GM19239 (cell line): ENCODE data around the gene MAN2B1.
"Not testable (repeated sequence)": the region's sequence is repeated elsewhere in the genome, so short reads cannot be mapped to it uniquely, and the experiment has no call there.

Experiments
- DNase-seq: peaks from one replicate; pipeline ENCODE4 v3.0.0; 2011; ENCODE audit warnings: low spot score; ENCODE audit not compliant: insufficient read length
- FAIRE-seq: peaks from 2 replicates; lab custom pipeline; 2011; peaks lifted over from hg19 to GRCh38; lab: Jason Lieb, UNC

Gene MAN2B1

GRCh38 chr19:12628040-12629022 is 38.2 kb downstream of the MAN2B1 start:
- no peak for FAIRE-seq

DNA sequence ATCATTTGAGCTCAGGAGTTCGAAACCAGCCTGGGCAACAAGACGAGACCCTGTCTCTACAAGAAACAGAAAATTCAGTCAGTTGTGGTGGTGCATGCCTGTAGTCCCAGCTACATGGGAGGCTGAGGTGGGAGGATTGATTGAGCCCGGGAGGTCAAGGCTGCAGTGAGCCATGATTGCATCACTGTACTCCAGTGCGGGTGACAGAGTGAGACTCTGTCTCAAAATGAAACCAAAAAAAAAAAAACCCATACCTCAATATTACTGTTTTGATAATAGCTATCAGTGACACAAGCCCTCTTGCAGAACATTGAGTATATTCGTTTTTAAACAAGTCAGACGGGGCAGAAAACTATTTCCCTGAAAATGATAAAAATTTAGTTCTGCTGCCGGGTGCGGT is 39.6 kb downstream of the MAN2B1 start:
- DNase-seq (no peak), FAIRE-seq (no peak)

More at GRCh38 chr19:12628040-12629022, 38.2 kb downstream of the MAN2B1 start:
- DNase-seq: no peak

DNA sequence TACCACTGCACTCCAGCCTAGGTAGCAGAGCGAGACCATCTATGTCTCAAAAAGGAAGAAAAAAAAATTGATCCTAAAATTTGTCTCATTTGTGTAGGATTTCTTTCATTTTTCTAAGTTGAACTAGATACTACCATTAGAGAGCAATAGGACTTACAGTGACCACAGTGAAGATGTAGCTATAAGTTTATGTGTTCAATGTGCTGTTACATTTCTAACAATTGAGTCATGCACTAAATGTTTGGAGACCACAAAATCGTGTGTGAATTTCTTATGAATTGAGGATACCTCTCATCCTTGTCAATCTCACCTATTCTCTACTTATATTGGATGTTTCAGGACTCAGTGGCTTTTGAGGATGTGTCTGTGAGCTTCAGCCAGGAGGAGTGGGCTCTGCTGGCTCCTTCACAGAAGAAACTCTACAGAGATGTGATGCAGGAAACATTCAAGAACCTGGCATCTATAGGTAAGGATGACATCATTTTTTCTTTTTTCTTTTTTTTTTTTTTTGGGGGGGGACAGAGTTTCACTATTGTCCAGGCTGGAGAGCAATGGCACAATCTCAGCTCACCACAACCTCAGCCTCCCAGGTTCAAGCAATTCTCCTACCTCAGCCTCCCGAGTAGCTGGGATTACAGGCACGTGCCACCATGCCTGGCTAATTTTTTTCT is 43.0 kb downstream of the MAN2B1 start:
- DNase-seq (no peak), FAIRE-seq (no peak)

DNA sequence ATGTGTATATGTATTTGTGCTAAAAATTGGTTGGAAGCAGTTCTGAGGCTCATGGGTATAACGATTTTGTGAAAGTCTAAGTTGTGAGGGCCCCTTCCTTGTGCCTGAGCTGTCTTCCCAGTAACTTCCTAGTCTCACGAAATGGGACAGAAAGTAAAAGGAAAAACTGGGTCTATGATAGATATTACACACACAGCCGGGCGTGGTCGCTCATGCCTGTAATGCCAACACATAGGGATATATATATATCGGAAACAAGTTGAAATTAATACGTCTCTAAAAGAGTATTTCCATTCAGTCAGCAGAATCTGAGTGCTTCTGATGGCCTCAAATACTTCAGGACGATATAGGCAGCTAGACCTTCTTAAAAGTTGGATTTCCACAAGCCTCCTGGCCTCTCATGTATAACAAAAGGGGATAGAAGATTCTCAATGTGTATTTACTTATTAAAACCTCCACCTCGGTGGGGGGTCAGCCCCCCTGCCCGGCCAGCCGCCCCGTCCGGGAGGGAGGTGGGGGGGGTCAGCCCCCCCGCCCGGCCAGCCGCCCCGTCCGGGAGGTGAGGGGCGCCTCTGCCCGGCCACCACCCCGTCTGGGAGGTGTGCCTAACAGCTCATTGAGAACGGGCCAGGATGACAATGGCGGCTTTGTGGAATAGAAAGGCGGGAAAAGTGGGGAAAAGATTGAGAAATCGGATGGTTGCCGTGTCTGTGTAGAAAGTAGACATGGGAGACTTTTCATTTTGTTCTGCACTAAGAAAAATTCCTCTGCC is 45.1 kb downstream of the MAN2B1 start:
- DNase-seq, FAIRE-seq: not testable (repeated sequence)

- FAIRE-seq (no peak), DNase-seq (no peak)
Measured at GRCh38 chr19:12617646-12618045, 48.9 kb downstream of the MAN2B1 start.

GRCh38 chr19:12611361-12611699 is 55.2 kb downstream of the MAN2B1 start:
- no peak for DNase-seq
- FAIRE-seq: no peak

DNA sequence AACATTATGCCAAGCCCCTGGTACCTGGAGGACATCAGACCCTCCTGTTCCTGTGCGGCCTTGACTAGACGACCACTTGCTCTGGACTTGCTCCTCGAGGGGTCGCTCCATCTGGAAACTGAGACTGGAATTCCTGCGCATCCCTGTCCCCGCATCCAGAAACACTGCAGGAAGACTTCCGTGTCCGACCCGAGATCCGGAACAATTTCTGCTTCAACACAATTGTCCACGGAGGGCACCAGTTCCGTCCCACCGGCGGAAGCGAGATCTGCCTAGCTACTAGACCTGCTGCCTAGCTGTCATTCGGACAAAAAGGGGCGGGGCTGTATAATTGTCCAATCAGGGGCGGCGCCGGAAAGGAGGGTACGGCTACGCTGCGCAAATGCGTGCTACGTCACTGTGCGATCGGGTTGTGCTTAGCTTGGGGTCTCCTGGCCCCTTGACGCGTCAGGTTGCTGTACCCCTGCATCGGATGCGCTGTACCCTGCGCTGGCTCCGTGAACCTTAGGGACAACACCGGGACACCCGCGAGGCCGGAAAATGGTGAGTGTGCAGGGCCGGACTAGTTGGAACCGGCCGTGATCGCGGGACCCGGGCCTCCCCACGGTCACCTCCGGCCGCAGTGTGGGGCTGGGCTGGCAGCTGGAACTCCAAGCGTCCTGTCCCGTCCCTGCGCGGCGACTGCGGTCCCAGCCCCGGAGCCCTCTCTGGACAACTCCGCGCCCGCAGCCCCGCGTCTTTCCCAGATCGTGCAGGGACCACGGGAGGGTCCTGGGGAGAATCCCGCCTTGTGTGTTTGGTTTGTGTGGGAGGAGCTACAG is 55.8 kb downstream of the MAN2B1 start, which contains the start of the genes ZNF490 and ZNF791:
Gene ZNF490 (minus strand): TSS at position 274 of the 821 bp plus-strand sequence. CDS start 133 bp downstream, at position 141.
Gene ZNF791 (plus strand): TSS at position 381 of the 821 bp plus-strand sequence. CDS start 160 bp downstream, at position 541.
- DNase-seq: peak; percentile 85
- FAIRE-seq: peak; percentile 99

DNA sequence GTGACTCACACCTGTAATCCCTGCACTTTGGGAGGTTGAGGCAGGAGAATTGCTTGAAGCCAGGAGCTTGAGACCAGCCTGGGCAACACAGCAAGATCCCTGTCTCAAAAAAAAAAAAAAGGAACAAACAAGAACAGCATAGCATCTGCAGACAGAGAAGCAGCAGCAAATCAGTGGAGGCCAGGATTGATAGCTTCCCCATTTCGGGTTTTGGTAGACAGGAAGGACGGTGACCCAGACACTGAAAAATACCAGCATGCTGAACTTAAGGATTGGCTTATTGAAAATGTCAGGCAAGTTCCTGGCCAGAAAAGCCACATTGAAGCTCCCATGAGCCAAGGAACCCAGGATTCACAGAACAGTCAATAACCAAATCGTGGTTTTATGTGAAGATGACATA is 58.9 kb downstream of the MAN2B1 start:
- no peak for DNase-seq
- FAIRE-seq: no peak

DNA sequence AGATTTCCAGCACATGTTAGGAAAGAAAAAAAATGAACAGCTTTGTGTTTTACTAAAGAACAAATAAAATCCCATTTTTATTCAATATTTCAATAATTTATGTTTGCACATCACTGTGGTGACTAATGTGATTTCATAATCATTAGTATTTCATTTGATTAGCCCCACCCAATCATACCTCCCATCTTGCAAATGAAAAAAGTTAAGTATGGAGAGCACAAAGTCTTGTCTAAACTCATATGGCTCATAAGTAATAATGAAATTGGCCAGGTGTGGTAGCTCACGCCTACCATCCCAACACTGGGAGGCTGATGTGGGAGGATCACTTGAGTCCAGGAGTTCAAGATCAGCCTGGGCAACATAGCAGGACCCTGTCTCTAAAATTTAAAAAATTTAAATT is 59.7 kb downstream of the MAN2B1 start:
- DNase-seq: no peak
- FAIRE-seq: no peak

GRCh38 chr19:12603714-12604113 is 62.8 kb downstream of the MAN2B1 start:
- DNase-seq: peak; percentile 42
- FAIRE-seq: peak; percentile 71

- DNase-seq (no peak), FAIRE-seq (no peak)
Measured at GRCh38 chr19:12597594-12597993, 68.9 kb downstream of the MAN2B1 start.

GRCh38 chr19:12596927-12597548 is 69.5 kb downstream of the MAN2B1 start:
- DNase-seq (no peak), FAIRE-seq (no peak)
